Activated naive CD4-positive, alpha-beta T cell treated with anti-CD3 and anti-CD28 coated beads for 36 hours (primary cell): ENCODE data around the gene HES2. TPM values are rescaled to one million over a fixed set of nuclear protein-coding genes. Genes with fewer than 3 reads are reported as not detected.
"Not testable (repeated sequence)": the region's sequence is repeated elsewhere in the genome, so short reads cannot be mapped to it uniquely, and the experiment has no call there.

Experiments used
- CTCF ChIA-PET: fragments of 350-600 bp; sonication (Branson Sonifier 250); formaldehyde crosslinking; loops from one replicate; lab custom pipeline; 2021; ENCODE audit warnings: antibody characterized with exemption; lab: Charles Lee
- DNase-seq: peaks from one replicate; pipeline ENCODE4 v3.0.0-alpha.2; 2020
- H3K27ac Mint-ChIP-seq: one replicate; pipeline ENCODE4 v1.8.0; 2021; ENCODE audit warnings: mild to moderate bottlenecking, mixed read lengths
- H3K27me3 Mint-ChIP-seq: one replicate; pipeline ENCODE4 v1.8.0; 2021; ENCODE audit warnings: low read depth, mixed read lengths
- H3K36me3 Mint-ChIP-seq: one replicate; pipeline ENCODE4 v1.8.0; 2021; ENCODE audit warnings: low read depth, mixed read lengths
- H3K4me1 Mint-ChIP-seq: one replicate; pipeline ENCODE4 v1.8.0; 2021; ENCODE audit warnings: low read depth, mixed read lengths
- H3K4me3 Mint-ChIP-seq: one replicate; pipeline ENCODE4 v1.8.0; 2021; ENCODE audit warnings: mild to moderate bottlenecking, moderate library complexity, mixed read lengths
- H3K9me3 Mint-ChIP-seq: one replicate; pipeline ENCODE4 v1.8.0; 2021; ENCODE audit warnings: mixed read lengths
- intact Hi-C: fragments of 100-400 bp; cut with micrococcal nuclease; formaldehyde crosslinking; loops from one replicate; pipeline ENCODE4 v1.15.1; 2023
- total RNA-seq, 2 experiments: library from RNA; stranded (reverse); gene quantifications; one replicate each; pipeline ENCODE4 v1.2.3, GENCODE V29; 2021

HES2 gene
- total RNA-seq, 2 experiments from 2014 or later, result 0.14 to 0.74 TPM

DNA sequence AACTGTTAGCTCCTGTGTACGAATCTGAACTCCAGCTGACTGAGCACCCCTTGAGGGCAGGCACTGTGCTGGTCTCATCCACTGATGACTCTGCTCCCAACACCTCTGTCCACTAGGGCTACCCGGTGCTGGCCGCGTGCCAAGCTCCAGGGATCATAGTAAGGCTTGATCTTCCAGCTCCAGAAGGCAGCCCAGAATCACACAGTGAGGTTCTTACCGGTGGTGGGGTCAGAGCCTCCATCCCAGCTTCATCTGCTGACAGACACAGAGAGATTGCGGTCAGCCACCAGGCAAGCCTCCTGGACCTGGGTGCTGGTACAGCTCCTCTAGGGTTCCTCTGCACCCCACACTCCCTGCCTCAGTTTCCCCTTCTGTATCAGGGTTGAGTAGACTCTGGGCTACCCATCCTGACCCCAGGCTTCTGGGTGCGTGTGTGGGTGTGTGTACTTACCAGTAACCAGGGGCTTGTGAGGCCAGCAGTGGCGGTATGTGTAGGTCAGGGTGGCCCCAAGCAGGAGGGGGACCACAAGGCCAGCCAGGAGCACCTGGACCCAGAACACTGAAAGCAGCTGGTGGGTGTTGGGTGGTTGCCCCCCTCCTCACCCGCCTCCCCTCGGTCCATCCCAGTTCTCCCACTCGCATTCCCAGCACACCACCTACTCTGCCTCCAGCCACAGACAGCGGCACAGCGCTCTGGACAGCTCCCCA is 42.8 kb upstream of the HES2 start:
- Mint-ChIP-seq H3K36me3 (peaks cover 27% of the 10 kb centered on the region), H3K4me3 (no peak overlapping the region)

DNA sequence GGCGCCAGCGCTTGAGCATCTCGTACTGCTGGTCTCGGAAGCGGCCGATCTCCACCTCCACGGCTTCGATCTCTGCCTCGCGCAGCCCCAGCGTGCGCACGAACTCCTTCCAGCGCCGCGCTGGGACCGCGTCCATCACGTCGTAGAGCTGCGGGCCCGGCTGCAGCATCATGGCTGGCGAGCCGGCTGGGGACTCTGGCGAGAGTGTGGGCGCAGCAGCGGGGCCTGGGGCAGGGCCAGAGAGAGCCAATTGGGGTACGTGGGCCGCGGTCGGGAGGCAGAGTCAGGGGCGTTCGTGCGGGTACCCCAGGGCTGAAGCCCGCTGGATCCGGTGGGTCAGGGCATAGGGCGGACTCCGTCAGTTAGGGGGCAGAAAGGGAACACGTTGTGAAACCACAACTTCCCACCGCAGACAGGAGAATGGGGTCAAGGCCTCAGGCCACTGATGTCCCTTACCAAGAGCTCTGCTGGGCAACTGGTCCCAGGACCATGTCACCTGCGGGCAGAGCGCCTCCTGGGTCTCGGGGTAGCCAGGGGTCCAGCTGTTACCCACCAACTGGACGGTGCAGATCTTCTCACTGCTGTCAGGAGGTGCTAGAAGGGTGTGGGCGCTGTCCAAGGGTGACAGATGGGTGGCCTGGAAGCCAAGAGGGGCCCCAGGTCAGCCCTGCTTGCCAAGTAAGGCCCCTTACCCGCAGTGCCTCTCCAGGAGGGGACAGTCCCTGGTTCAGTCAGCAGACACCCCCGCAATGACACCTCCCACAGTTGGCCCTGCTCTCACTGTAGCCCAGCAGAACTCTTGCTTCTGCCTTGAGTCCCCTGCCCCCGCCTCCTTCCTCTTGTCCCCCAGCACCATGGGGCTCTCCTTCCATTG is 42.1 kb upstream of the HES2 start:
- Mint-ChIP-seq H3K36me3 (peaks cover 27% of the 10 kb centered on the region), H3K4me3 (no peak overlapping the region), H3K27ac (peak overlapping the region; percentile 79), H3K27me3 (peaks cover 1% of the 10 kb centered on the region), H3K9me3 (no peaks in the 10 kb centered on the region), H3K4me1 (peaks cover 53% of the 10 kb centered on the region)
- CTCF ChIA-PET, result interaction anchor here (0.9 to 1.5 kb wide), 2 partner anchors 14 kb away, joined by 3 read pairs; no protein-coding TSS in a partner anchor
- intact Hi-C loops, result loop anchor here (2.0 kb wide), 3 partner anchors 39 to 435 kb away; partner anchors contain the start of gene CAMTA1
- DNase-seq, result peak; percentile 37

More for the DNA sequence above, 42.8 kb upstream of the HES2 start:
- intact Hi-C loops, result no loop called here
- no peak for DNase-seq
- Mint-ChIP-seq H3K4me1 (peaks cover 53% of the 10 kb centered on the region), H3K27me3 (no peaks in the 10 kb centered on the region), H3K9me3 (no peaks in the 10 kb centered on the region), H3K27ac (peak overlapping the region; percentile 79)
- CTCF ChIA-PET, result interaction anchor here (0.9 to 2.8 kb wide), 5 partner anchors 14 to 216 kb away, joined by 3 to 18 read pairs (median 4); no protein-coding TSS in a partner anchor

DNA sequence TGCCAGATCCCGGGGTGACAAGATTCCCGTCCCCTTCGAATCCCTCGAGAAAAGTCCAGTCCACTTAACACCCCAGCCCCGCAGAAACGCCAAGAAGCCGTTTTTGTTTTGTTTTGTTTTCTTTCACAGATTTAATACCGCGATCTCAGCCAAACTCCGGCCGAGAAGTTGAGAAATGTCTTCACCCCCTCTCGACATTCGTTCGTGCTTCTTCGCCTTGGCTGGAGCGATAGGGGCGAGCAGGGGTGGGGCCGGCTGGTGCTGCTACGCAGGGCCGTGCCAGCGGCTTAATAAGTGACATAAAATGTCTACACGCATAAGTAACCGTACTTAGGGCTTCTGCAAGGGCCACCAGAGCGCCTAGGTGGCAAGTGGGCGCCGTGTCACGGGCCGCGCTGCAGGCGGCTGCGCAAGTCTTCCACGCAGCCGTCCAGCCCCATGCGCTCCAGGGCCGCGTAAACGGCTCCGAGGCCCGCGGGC is 41.4 kb upstream of the HES2 start:
- Mint-ChIP-seq H3K27me3 (peaks cover 7% of the 10 kb centered on the region), H3K9me3 (no peaks in the 10 kb centered on the region), H3K36me3 (peaks cover 27% of the 10 kb centered on the region), H3K4me3 (peak overlapping the region; percentile 79), H3K27ac (peak overlapping the region; percentile 94), H3K4me1 (peaks cover 51% of the 10 kb centered on the region)
- CTCF ChIA-PET, result interaction anchor here (1.0 kb wide), 1 partner anchor 47 kb away, joined by 3 read pairs; no protein-coding TSS in a partner anchor
- no peak for DNase-seq
- intact Hi-C loops, result loop anchor here (2.0 kb wide), 3 partner anchors 38 to 434 kb away; partner anchors contain the start of gene CAMTA1

DNA sequence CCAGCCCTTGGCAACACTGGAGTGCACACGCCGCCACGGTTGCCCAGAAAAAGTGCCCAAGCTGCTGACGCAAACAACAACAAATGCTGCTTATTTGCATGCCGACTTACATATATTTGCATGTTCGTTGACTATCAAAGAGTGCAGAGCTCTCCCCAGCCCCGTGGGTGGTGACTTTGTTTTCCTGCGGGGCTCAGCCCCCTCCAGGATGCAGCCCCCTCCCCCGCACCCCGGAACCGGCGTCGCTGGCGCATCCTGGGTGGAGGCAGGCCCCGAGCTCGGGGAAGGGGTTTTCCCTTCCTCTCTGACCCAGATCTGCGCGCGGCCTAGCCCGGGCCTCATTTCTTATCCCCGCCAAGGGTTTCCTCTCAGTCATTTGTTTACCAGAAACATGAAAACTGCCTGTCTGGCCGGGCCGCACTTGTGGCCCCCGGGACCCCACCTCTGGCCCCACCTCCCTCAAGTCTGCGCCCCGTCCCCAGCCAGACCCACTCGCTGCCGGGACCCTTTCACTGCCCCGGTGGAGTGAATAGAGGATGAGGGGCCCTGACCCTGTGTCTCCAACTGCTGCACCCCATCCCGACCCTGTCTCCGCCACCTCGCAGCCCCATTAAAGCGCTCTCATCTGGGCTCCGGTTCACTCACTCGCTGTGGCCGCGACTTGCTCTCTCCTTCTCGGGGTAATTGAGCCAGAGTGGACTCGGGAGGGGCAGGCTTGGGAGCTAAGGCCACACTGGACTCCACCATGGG is 40.8 kb upstream of the HES2 start:
- DNase-seq, result peak; percentile 95
- Mint-ChIP-seq H3K4me1 (peaks cover 52% of the 10 kb centered on the region), H3K27me3 (peaks cover 9% of the 10 kb centered on the region), H3K9me3 (no peaks in the 10 kb centered on the region), H3K4me3 (peak overlapping the region; percentile 79), H3K27ac (peak overlapping the region; percentile 94), H3K36me3 (peaks cover 27% of the 10 kb centered on the region)
- intact Hi-C loops, result loop anchor here (1.0 to 2.0 kb wide), 5 partner anchors 30 to 434 kb away; partner anchors contain the start of gene CAMTA1
- CTCF ChIA-PET, result interaction anchor here (0.7 to 2.5 kb wide), 5 partner anchors 22 to 256 kb away, joined by 3 to 10 read pairs (median 3); no protein-coding TSS in a partner anchor

DNA sequence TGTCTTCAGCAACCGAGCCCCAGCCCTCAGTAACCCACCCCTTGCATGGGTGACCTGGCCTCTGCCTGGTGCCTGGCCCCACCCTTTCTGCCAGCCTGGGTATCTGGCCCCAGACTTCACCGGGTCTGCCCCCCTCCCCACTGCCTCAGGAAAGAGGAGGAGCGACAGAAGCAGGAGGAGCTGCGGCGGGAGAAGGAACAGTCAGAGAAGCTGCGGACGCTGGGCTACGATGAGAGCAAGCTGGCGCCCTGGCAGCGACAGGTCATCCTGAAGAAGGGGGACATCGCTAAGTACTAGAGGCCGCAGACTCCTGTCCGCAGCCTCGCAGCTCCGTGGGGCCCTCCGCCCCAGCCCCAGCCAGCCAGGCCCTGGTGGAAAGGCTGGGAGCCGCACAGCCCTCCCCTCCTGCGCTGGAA is 40.1 kb upstream of the HES2 start:
- Mint-ChIP-seq H3K4me3 (peak overlapping the region; percentile 79), H3K27ac (peak overlapping the region; percentile 94), H3K4me1 (peaks cover 53% of the 10 kb centered on the region), H3K9me3 (no peaks in the 10 kb centered on the region), H3K27me3 (peaks cover 10% of the 10 kb centered on the region), H3K36me3 (peaks cover 27% of the 10 kb centered on the region)
- peak; percentile 82 for DNase-seq
- CTCF ChIA-PET, result interaction anchor here (0.7 to 2.5 kb wide), 6 partner anchors 12 to 255 kb away, joined by 3 to 10 read pairs (median 4); no protein-coding TSS in a partner anchor
- intact Hi-C loops, result loop anchor here (1.0 to 2.0 kb wide), 5 partner anchors 30 to 433 kb away; partner anchors contain the start of gene CAMTA1

DNA sequence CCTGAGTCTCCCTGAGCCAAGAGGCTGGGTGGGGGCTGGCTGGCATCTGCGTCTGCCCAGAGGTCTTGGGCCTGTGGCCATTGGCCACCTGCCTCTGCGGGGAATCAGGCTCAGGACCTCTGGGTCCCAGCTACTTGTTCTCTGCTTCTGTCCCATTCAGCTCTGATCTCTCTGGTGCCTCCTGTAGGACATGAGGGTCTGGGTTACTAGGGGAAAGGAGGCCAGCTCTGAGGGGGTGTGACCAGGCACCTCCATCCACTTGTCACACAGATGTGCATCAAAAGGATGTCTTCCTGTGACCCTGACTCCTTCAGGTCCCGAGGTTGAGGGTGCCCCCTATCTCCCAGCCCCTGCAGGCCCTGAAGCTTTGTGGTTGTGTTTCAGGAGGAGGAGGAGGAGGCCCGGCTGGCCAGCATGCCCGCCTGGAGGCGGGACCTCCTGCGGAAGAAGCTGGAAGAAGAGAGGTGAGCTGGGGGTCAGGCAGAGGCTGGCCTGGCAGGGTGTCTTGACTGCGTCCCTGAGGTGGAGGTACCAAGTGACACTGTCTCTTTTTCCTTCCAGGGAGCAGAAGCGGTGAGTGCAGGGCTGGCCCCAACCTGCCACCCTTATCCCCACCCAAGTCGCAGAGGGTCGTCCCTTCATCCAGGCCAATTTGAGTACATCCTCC is 37.2 kb upstream of the HES2 start:
- Mint-ChIP-seq H3K4me1 (peaks cover 35% of the 10 kb centered on the region), H3K27ac (no peak overlapping the region), H3K4me3 (no peak overlapping the region), H3K9me3 (no peaks in the 10 kb centered on the region), H3K36me3 (peaks cover 6% of the 10 kb centered on the region), H3K27me3 (peaks cover 31% of the 10 kb centered on the region)
- CTCF ChIA-PET, result interaction anchor here (1.1 kb wide), 1 partner anchor 16 kb away, joined by 3 read pairs; no protein-coding TSS in a partner anchor
- intact Hi-C loops, result no loop called here
- DNase-seq, result no peak

DNA sequence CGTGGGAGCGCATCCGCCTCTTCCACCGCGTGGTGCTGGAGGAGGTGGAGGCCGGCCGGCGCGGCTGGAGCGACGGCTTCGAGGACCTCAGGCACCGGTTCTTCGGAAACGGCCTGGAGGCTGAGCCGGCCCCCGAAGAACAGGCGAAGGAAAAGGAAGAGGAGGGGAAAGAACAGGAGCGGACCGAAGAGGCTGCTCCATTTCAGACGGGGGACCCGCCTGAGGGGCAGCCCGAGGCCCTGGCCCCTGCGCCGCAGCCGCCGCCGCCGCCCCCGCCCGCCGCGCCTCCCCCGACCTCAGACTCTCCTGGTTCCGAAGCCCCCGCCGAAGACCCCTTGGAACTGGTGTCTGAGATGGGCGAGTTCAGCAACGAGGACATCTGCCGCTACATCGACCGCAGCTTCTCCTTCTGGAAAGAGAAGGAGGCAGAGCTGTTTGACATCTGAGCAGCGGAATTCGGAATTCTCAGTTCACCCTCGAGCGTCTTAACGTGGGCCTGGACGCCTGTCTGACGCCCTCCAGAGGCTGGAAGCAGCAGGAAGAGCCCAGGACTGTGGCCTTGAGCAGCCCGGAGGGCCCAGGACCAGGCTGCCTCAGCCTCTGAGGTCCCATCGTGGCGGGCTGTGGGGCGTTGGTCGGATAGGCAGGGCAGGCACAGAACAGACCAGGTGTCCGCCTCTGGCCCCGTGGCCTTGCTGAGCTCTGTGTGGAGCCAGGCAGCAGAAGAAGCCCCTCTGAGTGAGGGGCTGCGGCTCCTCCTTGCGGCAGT is 36.2 kb upstream of the HES2 start:
- H3K4me3 Mint-ChIP-seq, result not testable (repeated sequence)

DNA sequence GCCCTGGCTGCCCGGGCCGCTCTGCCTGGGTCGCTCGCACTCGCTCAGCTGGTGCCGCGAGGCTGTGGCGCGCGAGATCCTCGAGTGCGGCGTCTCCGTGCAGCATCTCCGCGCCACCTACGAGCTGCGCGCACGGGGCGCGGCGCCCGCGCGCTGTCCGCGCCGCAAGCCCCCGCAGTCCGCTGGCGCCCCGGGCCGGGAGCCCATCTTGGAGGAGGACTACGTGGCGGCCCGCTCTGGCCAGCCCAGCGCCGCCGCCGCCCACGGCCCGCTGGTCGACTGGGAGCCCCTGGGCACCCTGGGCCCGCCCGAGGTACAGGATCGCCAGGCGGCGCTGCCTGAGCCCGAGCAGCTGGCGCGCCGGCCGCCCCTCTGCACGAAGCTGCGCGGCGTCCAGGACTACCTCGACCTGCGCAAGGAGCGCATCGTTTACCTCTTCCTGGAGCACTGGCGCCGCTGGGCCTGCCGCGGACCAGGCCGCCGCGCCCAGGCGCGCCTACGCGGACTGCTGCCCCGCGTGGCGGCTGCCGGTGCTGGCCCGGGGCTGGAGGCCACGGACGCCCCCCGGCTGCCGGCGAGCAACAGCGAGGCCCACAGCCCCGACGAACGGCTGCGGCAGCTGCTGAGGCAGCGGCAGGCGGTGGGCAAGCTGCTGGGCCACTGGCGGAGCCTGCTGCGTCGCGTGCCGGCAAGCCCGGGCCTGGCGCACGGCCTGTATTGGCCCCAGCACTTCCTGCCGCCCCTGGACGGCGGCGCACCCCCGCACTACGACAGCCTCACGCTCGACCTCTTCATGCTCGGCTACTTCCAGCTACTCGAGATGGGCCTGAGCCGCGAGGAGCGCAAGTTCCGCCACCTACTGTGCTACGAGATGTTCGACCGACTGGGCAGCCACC is 35.4 kb upstream of the HES2 start:
- Mint-ChIP-seq H3K4me3 (no peak overlapping the region), H3K36me3 (no peaks in the 10 kb centered on the region), H3K4me1 (peaks cover 19% of the 10 kb centered on the region), H3K27me3 (peaks cover 43% of the 10 kb centered on the region), H3K9me3 (no peaks in the 10 kb centered on the region), H3K27ac (no peak overlapping the region)
- intact Hi-C loops, result no loop called here
- CTCF ChIA-PET, result interaction anchor here (0.9 to 1.6 kb wide), 7 partner anchors 9 to 58 kb away, joined by 3 to 6 read pairs (median 4); no protein-coding TSS in a partner anchor
- DNase-seq, result no peak

More for the DNA sequence above, 36.2 kb upstream of the HES2 start:
- intact Hi-C loops, H3K27ac Mint-ChIP-seq, DNase-seq, H3K36me3 Mint-ChIP-seq, H3K9me3 Mint-ChIP-seq: not testable (repeated sequence)
- Mint-ChIP-seq H3K27me3 (peaks cover 36% of the 10 kb centered on the region), H3K4me1 (peaks cover 27% of the 10 kb centered on the region)
- CTCF ChIA-PET, result interaction anchor here (1.1 kb wide), 1 partner anchor 12 kb away, joined by 4 read pairs; no protein-coding TSS in a partner anchor

DNA sequence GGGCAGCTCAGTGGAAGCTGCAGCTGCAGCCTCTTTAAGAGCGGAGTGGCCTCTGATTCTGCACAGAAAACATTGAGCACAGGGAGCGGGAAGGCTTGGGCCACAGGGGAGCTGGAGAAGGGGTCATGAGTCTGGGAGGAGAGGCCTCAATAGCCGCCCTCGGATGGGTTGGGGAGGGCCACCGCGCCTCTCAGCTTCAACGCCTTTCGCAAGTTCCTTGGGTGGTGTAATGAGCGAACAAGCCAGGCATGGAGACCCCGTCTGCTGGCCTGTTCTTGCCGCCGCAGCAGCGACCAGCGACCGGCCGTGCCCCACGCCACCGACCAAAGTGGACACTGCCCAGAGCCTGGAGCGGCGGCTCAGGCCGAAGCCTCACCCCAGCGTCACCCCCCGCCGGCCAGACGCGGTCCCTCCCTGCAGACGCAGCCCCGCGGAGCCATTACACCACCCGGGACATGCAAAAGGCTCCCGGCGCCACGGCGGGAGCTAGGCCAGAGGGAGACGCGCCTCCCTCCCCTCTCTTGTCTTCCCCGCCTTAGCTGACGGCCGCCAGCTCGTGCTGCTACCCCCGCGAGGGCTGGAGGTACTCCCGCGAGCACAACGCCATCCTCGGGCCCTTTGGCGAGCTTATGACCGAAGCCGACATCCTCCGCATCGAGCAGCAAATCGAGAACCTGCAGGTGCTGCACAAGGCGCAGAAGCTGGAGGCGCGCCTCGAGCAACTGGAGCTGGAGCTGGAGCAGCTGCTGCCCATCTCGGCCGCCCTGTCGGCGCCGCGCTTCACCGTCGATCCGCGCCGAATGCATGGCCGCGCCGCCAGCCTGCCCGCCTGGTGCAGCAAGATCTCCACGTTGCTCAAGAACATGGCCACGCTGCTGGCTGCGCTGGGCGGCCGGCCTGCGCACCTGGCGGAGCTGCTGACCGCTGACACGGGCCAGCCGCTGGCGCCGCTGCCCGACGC is 34.5 kb upstream of the HES2 start:
- H3K9me3 Mint-ChIP-seq, H3K4me3 Mint-ChIP-seq, DNase-seq, intact Hi-C loops, H3K27ac Mint-ChIP-seq, H3K36me3 Mint-ChIP-seq: not testable (repeated sequence)
- Mint-ChIP-seq H3K4me1 (peaks cover 17% of the 10 kb centered on the region), H3K27me3 (peaks cover 52% of the 10 kb centered on the region)
- CTCF ChIA-PET, result interaction anchor here (0.9 to 1.6 kb wide), 6 partner anchors 10 to 57 kb away, joined by 3 to 6 read pairs (median 4); no protein-coding TSS in a partner anchor
